Psoas muscle (tissue), 8 donors: Measurements from ENCODE around the gene RMC1. TPM values are rescaled to one million over a fixed set of nuclear protein-coding genes. Genes with fewer than 3 reads are reported as not detected.

Experiments used
- ATAC-seq, 4 donors: fragments of 200-7000 bp; cut with Tn5 transposase; one replicate each; pipeline ENCODE4 v1.9.1; 2020; ENCODE audit warnings: moderate library complexity in 3 of 4, mild to moderate bottlenecking in 2 of 4
- DNase-seq, 2 donors: peaks; one replicate each; pipeline ENCODE4 v3.0.0-alpha.2; 2020
- H3K27ac ChIP-seq: fragments of 200-600 bp; one replicate; pipeline ENCODE4 v1.8.0; 2022
- H3K27me3 ChIP-seq, 3 donors: fragments of 200-600 bp in 1 of 3; one replicate each; pipeline versions ENCODE4 v1.6.1 to v1.8.0; 2013 to 2022; ENCODE audit warnings: low read length in 2 of 3, mild to moderate bottlenecking in 2 of 3, moderate library complexity in 1 of 3; ENCODE audit not compliant: insufficient read depth in 3 of 3
- H3K36me3 ChIP-seq, 2 donors: fragments of 200-600 bp in 1 of 2; one replicate each; pipeline versions ENCODE4 v1.6.1 to v1.8.0; 2013 to 2022; ENCODE audit warnings: low read depth in 1 of 2, mild to moderate bottlenecking in 1 of 2, moderate library complexity in 1 of 2; ENCODE audit not compliant: insufficient read depth in 1 of 2
- H3K4me1 ChIP-seq: fragments of 200-600 bp; one replicate; pipeline ENCODE4 v1.8.0; 2022
- H3K4me3 ChIP-seq: fragments of 200-600 bp; one replicate; pipeline ENCODE4 v1.8.0; 2022; ENCODE audit warnings: mild to moderate bottlenecking
- H3K9me3 ChIP-seq: fragments of 200-600 bp; one replicate; pipeline ENCODE4 v1.8.0; 2022
- WGBS, 3 donors: extraction: QIAGEN DNeasy Blood & Tissue Kit; methylation state at CpG; one replicate each; pipeline versions ENCODE4 v1.1.6 to v1.1.7; 2013; 5-methylcytosine and 5-hydroxymethylcytosine counted together
- intact Hi-C, 2 donors: fragments of 100-400 bp; cut with DNase I; formaldehyde crosslinking; loops; one replicate each; pipeline versions ENCODE4 v1.11.0 to v1.14.2; 2022
- polyA plus RNA-seq, 3 donors: library from polyadenylated mRNA; stranded (reverse); fragments of 200-250 nt; gene quantifications; one replicate each; pipeline ENCODE4 v1.2.3, GENCODE V29; 2013
- total RNA-seq, 4 donors: library from RNA; stranded (reverse); fragmentation: NEBNext Ultra II Directional in 2 of 4; extraction: Animal tissue kit (Norgen Biotek cat#: 25700) in 2 of 4; gene quantifications; one replicate each; pipeline versions ENCODE4 v1.2.1 to v1.2.4, GENCODE V29; 2021 to 2023
- TF ChIP-seq, protein P1 (sequence below): fragments of 200-600 bp; IDR thresholded peaks from one replicate; pipeline ENCODE4 v1.8.0; 2022; ENCODE audit warnings: antibody characterized with exemption
- donor health status: healthy with polysubstance abuse.
- donor health status: DM: no; HTN: no; CAD: no; lungs with moderate emphysema.
- donor health status: Bipolar disorder and iron deficiency.
- donor health status: healthy.
- donor health status: DM: yes; HTN: yes; CAD: no.
- donor health status: DM: no; HTN: no; CAD: no.
- donor health status: DM: no; HTN: no; CAD: no.
- donor health status: DM: yes; HTN: yes; CAD: no.

Gene RMC1
- total and polyA plus RNA-seq, 7 donors, result 13.8 to 33.9 (median 19.3) TPM

DNA sequence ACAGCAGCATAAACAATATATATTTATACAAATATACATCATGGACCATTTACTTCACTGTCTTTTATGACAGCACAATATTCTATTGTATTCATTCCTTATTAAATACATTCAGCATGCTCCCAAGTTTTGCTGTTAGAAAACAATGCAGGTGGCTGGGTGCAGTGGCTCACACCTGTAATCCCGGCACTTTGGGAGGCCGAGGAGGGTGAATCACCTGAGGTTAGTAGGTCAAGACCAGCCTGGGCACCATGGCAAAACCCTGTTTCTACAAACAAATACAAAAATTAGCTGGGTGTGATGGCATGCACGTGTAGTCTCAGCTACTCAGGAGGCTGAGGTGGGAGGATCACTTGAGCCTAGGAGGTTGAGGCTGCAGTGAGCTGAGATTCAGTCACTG lies 44.0 kb downstream of the RMC1 start:
- Histone ChIP-seq H3K27ac (no peak overlapping the region), H3K36me3 (peaks cover 8 to 97% of the 10 kb centered on the region in 2 donors), H3K4me3 (no peak overlapping the region), H3K4me1 (no peaks in the 10 kb centered on the region), H3K27me3 (no peaks in the 10 kb centered on the region), H3K9me3 (no peaks in the 10 kb centered on the region)
- ATAC-seq (no peak), DNase-seq (no peak)
- intact Hi-C loops, result no loop called here
- WGBS, 3 donors, result 85 to 91% (median 90%) methylated on average over 3 of the region's 3 CpGs
- TF ChIP-seq, protein P1, sequence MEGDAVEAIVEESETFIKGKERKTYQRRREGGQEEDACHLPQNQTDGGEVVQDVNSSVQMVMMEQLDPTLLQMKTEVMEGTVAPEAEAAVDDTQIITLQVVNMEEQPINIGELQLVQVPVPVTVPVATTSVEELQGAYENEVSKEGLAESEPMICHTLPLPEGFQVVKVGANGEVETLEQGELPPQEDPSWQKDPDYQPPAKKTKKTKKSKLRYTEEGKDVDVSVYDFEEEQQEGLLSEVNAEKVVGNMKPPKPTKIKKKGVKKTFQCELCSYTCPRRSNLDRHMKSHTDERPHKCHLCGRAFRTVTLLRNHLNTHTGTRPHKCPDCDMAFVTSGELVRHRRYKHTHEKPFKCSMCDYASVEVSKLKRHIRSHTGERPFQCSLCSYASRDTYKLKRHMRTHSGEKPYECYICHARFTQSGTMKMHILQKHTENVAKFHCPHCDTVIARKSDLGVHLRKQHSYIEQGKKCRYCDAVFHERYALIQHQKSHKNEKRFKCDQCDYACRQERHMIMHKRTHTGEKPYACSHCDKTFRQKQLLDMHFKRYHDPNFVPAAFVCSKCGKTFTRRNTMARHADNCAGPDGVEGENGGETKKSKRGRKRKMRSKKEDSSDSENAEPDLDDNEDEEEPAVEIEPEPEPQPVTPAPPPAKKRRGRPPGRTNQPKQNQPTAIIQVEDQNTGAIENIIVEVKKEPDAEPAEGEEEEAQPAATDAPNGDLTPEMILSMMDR, result no peak

DNA sequence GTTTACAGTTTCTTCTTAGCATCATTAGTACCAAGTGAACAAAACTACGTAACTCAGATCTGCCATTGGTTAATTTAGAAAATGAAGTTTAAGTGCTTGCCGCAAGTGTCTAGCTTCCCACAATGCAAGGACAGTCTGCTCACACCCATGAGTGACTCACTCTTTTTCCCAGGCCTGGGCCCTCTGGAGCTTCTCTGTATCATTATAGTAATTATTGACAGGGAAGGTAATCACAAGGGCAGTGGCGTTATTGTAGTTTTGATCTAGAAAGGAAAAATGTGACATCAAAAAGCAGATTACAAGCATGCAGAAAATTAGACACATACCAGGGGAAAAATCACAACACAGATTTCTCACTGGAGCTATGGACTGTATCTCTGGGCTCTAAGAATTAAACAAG lies 44.5 kb downstream of the RMC1 start:
- no peaks in the 10 kb centered on the region for H3K4me1 ChIP-seq
- DNase-seq (no peak), ATAC-seq (no peak)
- H3K9me3 ChIP-seq, result no peaks in the 10 kb centered on the region
- H3K4me3 ChIP-seq, result no peak overlapping the region
- 60 to 95% (median 93%) methylated on average over 3 of the region's 3 CpGs for WGBS, 3 donors
- TF ChIP-seq, protein P1, result no peak
- intact Hi-C loops, result no loop called here
- H3K36me3 ChIP-seq, result peaks cover 6 to 97% of the 10 kb centered on the region in 2 donors
- H3K27me3 ChIP-seq, result no peaks in the 10 kb centered on the region
- no peak overlapping the region for H3K27ac ChIP-seq

DNA sequence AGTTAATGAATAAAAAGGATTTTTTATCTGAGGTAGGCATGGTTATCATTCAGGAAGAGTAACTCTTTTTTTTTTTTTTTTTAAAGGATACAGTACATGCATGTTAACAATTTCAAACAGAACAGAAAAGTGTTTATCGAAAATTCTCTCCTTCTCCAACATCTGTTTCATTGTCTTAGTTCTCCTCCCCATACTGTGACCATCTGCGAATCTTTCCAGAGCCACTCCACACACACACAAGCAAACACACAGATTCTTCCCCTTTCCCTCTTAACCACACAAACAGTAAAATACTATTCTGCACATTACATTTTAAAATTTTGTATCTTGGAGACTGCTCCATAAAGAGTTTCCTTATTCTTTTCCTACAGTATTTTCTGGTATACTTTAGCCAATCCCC lies 45.0 kb downstream of the RMC1 start:
- no peak for ATAC-seq
- Histone ChIP-seq H3K4me3 (no peak overlapping the region), H3K27ac (no peak overlapping the region), H3K36me3 (peaks cover 6 to 97% of the 10 kb centered on the region in 2 donors), H3K4me1 (no peaks in the 10 kb centered on the region), H3K27me3 (no peaks in the 10 kb centered on the region), H3K9me3 (no peaks in the 10 kb centered on the region)
- TF ChIP-seq, protein P1, result no peak
- intact Hi-C loops, result no loop called here
- WGBS, 3 donors, result 75 to 94% (median 85%) methylated on average over 2 of the region's 2 CpGs
- no peak for DNase-seq

DNA sequence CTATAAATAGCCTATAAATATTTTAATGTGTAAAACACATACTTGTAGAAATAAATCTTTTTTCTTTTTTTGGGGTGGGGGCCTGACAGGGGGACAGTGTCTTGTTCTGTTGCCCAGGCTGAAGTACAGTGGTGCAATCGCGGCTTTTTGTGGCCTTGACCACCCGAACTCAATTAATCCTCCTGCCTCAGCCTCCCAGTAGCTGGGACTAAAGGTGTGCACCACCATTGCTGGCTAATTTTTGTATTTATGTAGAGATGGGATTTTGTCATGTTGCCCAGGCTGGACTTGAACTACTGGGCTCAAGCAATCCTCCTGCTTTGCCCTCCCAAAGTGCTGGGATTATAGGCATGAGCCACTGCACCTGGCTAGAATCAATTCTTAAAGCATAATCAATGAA lies 45.4 kb downstream of the RMC1 start:
- no peak for ATAC-seq
- H3K4me3 ChIP-seq, result no peak overlapping the region
- WGBS, 3 donors, result 96 to 99% (median 96%) methylated on average over 3 of the region's 3 CpGs

DNA sequence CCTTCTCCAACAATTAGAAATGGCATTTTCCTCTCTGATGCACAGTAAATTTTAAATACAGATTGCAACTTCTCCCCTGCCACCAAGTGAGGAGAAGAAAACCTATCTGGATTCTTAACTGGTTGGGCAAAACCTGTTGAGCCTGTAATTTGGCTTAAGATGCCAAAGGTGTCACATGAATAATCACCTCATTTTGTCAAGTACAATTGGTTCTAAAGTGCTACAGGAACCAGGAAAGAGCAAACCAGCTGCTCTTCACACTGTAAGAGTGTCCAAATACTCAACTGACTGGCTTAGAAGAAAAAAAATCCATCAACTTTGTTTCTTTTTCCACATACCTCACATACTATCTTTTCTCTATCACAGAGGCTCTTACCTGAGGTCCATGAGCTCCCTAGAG lies 47.6 kb downstream of the RMC1 start:
- no peak overlapping the region for H3K27ac ChIP-seq
- H3K36me3 ChIP-seq, result peaks cover 10 to 97% of the 10 kb centered on the region in 2 donors
- no peaks in the 10 kb centered on the region for H3K27me3 ChIP-seq
- DNase-seq (no peak), ATAC-seq (no peak)
- H3K9me3 ChIP-seq, result no peaks in the 10 kb centered on the region
- TF ChIP-seq, protein P1, result no peak
- H3K4me1 ChIP-seq, result no peaks in the 10 kb centered on the region
- H3K4me3 ChIP-seq, result no peak overlapping the region
- intact Hi-C loops, result no loop called here

More for the DNA sequence above, 45.4 kb downstream of the RMC1 start:
- no peak overlapping the region for H3K27ac ChIP-seq
- intact Hi-C loops, result no loop called here
- H3K36me3 ChIP-seq, result peaks cover 6 to 97% of the 10 kb centered on the region in 2 donors
- H3K9me3 ChIP-seq, result no peaks in the 10 kb centered on the region
- no peaks in the 10 kb centered on the region for H3K27me3 ChIP-seq
- TF ChIP-seq, protein P1, result no peak
- no peaks in the 10 kb centered on the region for H3K4me1 ChIP-seq
- no peak for DNase-seq
